ENCODE data around the gene TACR1.

Gene TACR1

GRCh38 chr2:75180476-75180875, 18.8 kb downstream of the TACR1 start:
- TF ChIP-seq ZBTB7A (IDR thresholded peaks at IDR 0.05; ENCODE audit: low read depth) (no peak), CREB1 (IDR thresholded peaks at IDR 0.05; ENCODE audit: low read depth) (no peak), FOXM1 (IDR thresholded peaks at IDR 0.05; ENCODE audit: borderline replicate concordance, low read depth) (no peak), EP300 (IDR thresholded peaks at IDR 0.05; ENCODE audit: borderline replicate concordance) (no peak), TEAD4 (IDR thresholded peaks at IDR 0.05) (no peak), NFIC (IDR thresholded peaks at IDR 0.05) (no peak), EGR1 (IDR thresholded peaks at IDR 0.05) (no peak), REST (IDR thresholded peaks at IDR 0.05; ENCODE audit: low read depth) (no peak), TAF1 (IDR thresholded peaks at IDR 0.05; ENCODE audit: low read depth) (no peak), YY1 (IDR thresholded peaks at IDR 0.05; ENCODE audit: low read depth) (no peak), CEBPB (IDR thresholded peaks at IDR 0.05) (no peak), TCF12 (IDR thresholded peaks at IDR 0.05; ENCODE audit: low read depth) (no peak), USF1 (IDR thresholded peaks at IDR 0.05) (no peak), MAX (IDR thresholded peaks at IDR 0.05) (no peak), RAD21 (IDR thresholded peaks at IDR 0.05; ENCODE audit: low read depth) (no peak)

GRCh38 chr2:75177427-75177826, 21.9 kb downstream of the TACR1 start:
- TF ChIP-seq EP300 (IDR thresholded peaks at IDR 0.05; ENCODE audit: borderline replicate concordance) (no peak), RAD21 (IDR thresholded peaks at IDR 0.05; ENCODE audit: low read depth) (no peak), TCF12 (IDR thresholded peaks at IDR 0.05; ENCODE audit: low read depth) (no peak), REST (IDR thresholded peaks at IDR 0.05; ENCODE audit: low read depth) (no peak), NFIC (IDR thresholded peaks at IDR 0.05) (no peak), ZBTB7A (IDR thresholded peaks at IDR 0.05; ENCODE audit: low read depth) (no peak), TEAD4 (IDR thresholded peaks at IDR 0.05) (no peak), FOXM1 (IDR thresholded peaks at IDR 0.05; ENCODE audit: borderline replicate concordance, low read depth) (no peak), USF1 (IDR thresholded peaks at IDR 0.05) (no peak), TAF1 (IDR thresholded peaks at IDR 0.05; ENCODE audit: low read depth) (no peak), EGR1 (IDR thresholded peaks at IDR 0.05) (no peak), MAX (IDR thresholded peaks at IDR 0.05) (no peak), CREB1 (IDR thresholded peaks at IDR 0.05; ENCODE audit: low read depth) (no peak), CEBPB (IDR thresholded peaks at IDR 0.05) (no peak), YY1 (IDR thresholded peaks at IDR 0.05; ENCODE audit: low read depth) (no peak)

GRCh38 chr2:75175456-75175855, 23.9 kb downstream of the TACR1 start:
- TF ChIP-seq MAX (IDR thresholded peaks at IDR 0.05) (no peak), NFIC (IDR thresholded peaks at IDR 0.05) (no peak), TCF12 (IDR thresholded peaks at IDR 0.05; ENCODE audit: low read depth) (no peak), TAF1 (IDR thresholded peaks at IDR 0.05; ENCODE audit: low read depth) (no peak), USF1 (IDR thresholded peaks at IDR 0.05) (no peak), CREB1 (IDR thresholded peaks at IDR 0.05; ENCODE audit: low read depth) (no peak), TEAD4 (IDR thresholded peaks at IDR 0.05) (no peak), ZBTB7A (IDR thresholded peaks at IDR 0.05; ENCODE audit: low read depth) (no peak), RAD21 (IDR thresholded peaks at IDR 0.05; ENCODE audit: low read depth) (no peak)

GRCh38 chr2:75174981-75175380, 24.3 kb downstream of the TACR1 start:
- TF ChIP-seq TAF1 (IDR thresholded peaks at IDR 0.05; ENCODE audit: low read depth) (no peak), REST (IDR thresholded peaks at IDR 0.05; ENCODE audit: low read depth) (no peak), ZBTB7A (IDR thresholded peaks at IDR 0.05; ENCODE audit: low read depth) (no peak), FOXM1 (IDR thresholded peaks at IDR 0.05; ENCODE audit: borderline replicate concordance, low read depth) (no peak), TCF12 (IDR thresholded peaks at IDR 0.05; ENCODE audit: low read depth) (no peak), EP300 (IDR thresholded peaks at IDR 0.05; ENCODE audit: borderline replicate concordance) (no peak), NFIC (IDR thresholded peaks at IDR 0.05) (no peak), RAD21 (IDR thresholded peaks at IDR 0.05; ENCODE audit: low read depth) (no peak), CREB1 (IDR thresholded peaks at IDR 0.05; ENCODE audit: low read depth) (no peak), YY1 (IDR thresholded peaks at IDR 0.05; ENCODE audit: low read depth) (no peak), CEBPB (IDR thresholded peaks at IDR 0.05) (no peak), TEAD4 (IDR thresholded peaks at IDR 0.05) (no peak), MAX (IDR thresholded peaks at IDR 0.05) (no peak), EGR1 (IDR thresholded peaks at IDR 0.05) (no peak), USF1 (IDR thresholded peaks at IDR 0.05) (no peak)
